HEK293T (cell line): ENCODE results near the gene S100A13.

Experiments
- CTCF ChIA-PET: fragments of 350-600 bp; formaldehyde crosslinking; extraction: SDS; loops from one replicate; lab custom pipeline; 2021; ENCODE audit warnings: antibody characterized with exemption, inconsistent platforms; lab: Yijun Ruan, JAX
- POLR2A ChIA-PET: fragments of 350-600 bp; formaldehyde crosslinking; extraction: SDS; loops from one replicate; lab custom pipeline; 2020; ENCODE audit warnings: antibody characterized with exemption, inconsistent platforms; lab: Yijun Ruan, JAX
- DNase-seq: peaks from one replicate; pipeline ENCODE4 v3.0.0; 2012; ENCODE audit warnings: mixed read lengths; ENCODE audit errors: extremely low spot score
- ARNT ChIP-seq: fragments of 450-650 bp; IDR thresholded peaks from 2 replicates; pipeline ENCODE4 v1.6.1; 2017; ENCODE audit warnings: mild to moderate bottlenecking
- BHLHE40 ChIP-seq: fragments of 450-650 bp; IDR thresholded peaks from 2 replicates; pipeline ENCODE4 v1.6.1; 2016; ENCODE audit warnings: mild to moderate bottlenecking, moderate library complexity, borderline replicate concordance
- CTBP1 ChIP-seq: fragments of 450-650 bp; IDR thresholded peaks from 2 replicates; pipeline ENCODE4 v1.6.1; 2016; ENCODE audit warnings: borderline replicate concordance
- ELF4 ChIP-seq: fragments of 450-650 bp; IDR thresholded peaks from 2 replicates; pipeline ENCODE4 v1.6.1; 2017; ENCODE audit warnings: antibody characterized with exemption
- FOXA1 ChIP-seq: fragments of 450-650 bp; IDR thresholded peaks from 2 replicates; pipeline ENCODE4 v1.6.1; 2016; ENCODE audit warnings: mild to moderate bottlenecking
- FOXK2 ChIP-seq: fragments of 450-650 bp; IDR thresholded peaks from 2 replicates; pipeline ENCODE4 v1.6.1; 2016; ENCODE audit warnings: mild to moderate bottlenecking
- FOXM1 ChIP-seq: fragments of 450-650 bp; IDR thresholded peaks from 2 replicates; pipeline ENCODE4 v1.6.1; 2017; ENCODE audit warnings: mild to moderate bottlenecking, borderline replicate concordance
- HDGF ChIP-seq: fragments of 450-650 bp; IDR thresholded peaks from 2 replicates; pipeline ENCODE4 v1.6.1; 2017; ENCODE audit warnings: antibody characterized with exemption, borderline replicate concordance
- L3MBTL2 ChIP-seq: fragments of 450-650 bp; conservative IDR thresholded peaks from 2 replicates; pipeline ENCODE4 v1.6.1; 2016; ENCODE audit warnings: mild to moderate bottlenecking
- LEF1 ChIP-seq: fragments of 450-650 bp; IDR thresholded peaks from 2 replicates; pipeline ENCODE4 v1.6.1; 2017; ENCODE audit warnings: mild to moderate bottlenecking, borderline replicate concordance
- NFRKB ChIP-seq: fragments of 450-650 bp; IDR thresholded peaks from 2 replicates; pipeline ENCODE4 v1.6.1; 2016; ENCODE audit warnings: mild to moderate bottlenecking, moderate library complexity
- SP1 ChIP-seq: fragments of 450-650 bp; IDR thresholded peaks from 2 replicates; pipeline ENCODE4 v1.6.1; 2017
- SUZ12 ChIP-seq: fragments of 450-650 bp; IDR thresholded peaks from 2 replicates; pipeline ENCODE4 v1.6.1; 2016; ENCODE audit warnings: mild to moderate bottlenecking
- TARDBP ChIP-seq: fragments of 450-650 bp; IDR thresholded peaks from 2 replicates; pipeline ENCODE4 v1.6.1; 2016
- ZNF384 ChIP-seq: fragments of 450-650 bp; IDR thresholded peaks from 2 replicates; pipeline ENCODE4 v1.6.1; 2016
- TF ChIP-seq, protein P1 (sequence below): fragments of 450-650 bp; IDR thresholded peaks from 2 replicates; pipeline ENCODE4 v1.6.1; 2016

S100A13 gene

DNA sequence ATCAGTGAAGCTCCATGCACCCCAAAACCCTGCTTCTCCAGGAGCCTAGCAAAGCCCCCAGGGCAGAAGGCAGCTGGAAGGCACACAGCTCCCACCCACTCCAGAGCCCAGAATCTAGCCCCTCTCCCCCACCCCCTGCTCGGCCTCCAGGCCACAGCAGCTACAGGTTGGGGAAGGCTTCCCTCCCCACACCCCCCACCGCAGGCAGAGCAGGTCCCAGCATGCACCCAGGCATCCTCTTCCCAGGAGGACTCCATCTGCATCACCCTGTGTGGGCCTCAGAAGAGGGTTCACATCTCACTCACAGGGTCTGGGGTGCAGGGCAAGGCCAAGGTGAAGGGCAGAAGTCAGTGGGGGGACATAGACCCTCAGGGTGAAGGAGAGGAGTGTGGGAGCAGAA is 11.9 kb downstream of the S100A13 start:
- ChIA-PET POLR2A (interaction anchor here (1.0 to 6.3 kb wide), 3 partner anchors 12 to 19 kb away, joined by 3 to 72 read pairs (median 28); partner anchors contain the start of genes CHTOP, S100A1 and S100A13), CTCF (interaction anchor here (0.6 to 2.8 kb wide), 2 partner anchors 12 to 182 kb away, joined by 3 to 27 read pairs; partner anchors contain the start of genes S100A1 and S100A13)
- DNase-seq, result no peak
- no peak for TF ChIP-seq FOXM1

DNA sequence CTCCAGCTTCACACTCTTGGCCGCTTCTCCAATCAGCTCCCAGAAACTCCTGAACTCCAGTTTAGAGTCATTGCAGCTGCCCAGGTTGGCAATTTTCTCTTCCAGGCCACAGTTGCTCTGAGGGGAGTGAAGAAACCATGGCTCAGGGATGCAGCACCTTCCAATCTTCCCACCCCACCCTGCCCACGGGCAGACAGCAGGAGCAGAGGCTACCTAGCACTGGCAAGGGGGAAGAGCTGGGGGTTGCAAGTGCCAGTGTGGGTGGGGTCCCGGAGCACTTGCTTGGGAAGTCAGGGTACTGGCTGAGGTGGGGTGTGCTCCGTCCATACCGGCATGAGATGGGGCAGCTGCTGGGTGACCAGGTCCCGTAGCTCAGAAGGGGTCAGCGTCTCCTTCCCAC is 12.4 kb downstream of the S100A13 start:
- POLR2A ChIA-PET, result interaction anchor here (0.9 to 6.3 kb wide), 3 partner anchors 9 to 19 kb away, joined by 4 to 72 read pairs (median 28); partner anchors contain the start of genes CHTOP, S100A1 and S100A13
- TF ChIP-seq FOXA1 (no peak), HDGF (no peak), FOXM1 (no peak), ARNT (no peak), SP1 (no peak), BHLHE40 (no peak), FOXK2 (no peak), ELF4 (no peak), TARDBP (no peak), NFRKB (no peak), LEF1 (no peak), CTBP1 (no peak), L3MBTL2 (no peak), SUZ12 (no peak), ZNF384 (no peak)
- TF ChIP-seq, protein P1, sequence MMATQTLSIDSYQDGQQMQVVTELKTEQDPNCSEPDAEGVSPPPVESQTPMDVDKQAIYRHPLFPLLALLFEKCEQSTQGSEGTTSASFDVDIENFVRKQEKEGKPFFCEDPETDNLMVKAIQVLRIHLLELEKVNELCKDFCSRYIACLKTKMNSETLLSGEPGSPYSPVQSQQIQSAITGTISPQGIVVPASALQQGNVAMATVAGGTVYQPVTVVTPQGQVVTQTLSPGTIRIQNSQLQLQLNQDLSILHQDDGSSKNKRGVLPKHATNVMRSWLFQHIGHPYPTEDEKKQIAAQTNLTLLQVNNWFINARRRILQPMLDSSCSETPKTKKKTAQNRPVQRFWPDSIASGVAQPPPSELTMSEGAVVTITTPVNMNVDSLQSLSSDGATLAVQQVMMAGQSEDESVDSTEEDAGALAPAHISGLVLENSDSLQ, result no peak
- DNase-seq, result no peak
- CTCF ChIA-PET, result interaction anchor here (0.6 to 2.8 kb wide), 2 partner anchors 13 to 182 kb away, joined by 3 to 27 read pairs; partner anchors contain the start of genes S100A1 and S100A13

DNA sequence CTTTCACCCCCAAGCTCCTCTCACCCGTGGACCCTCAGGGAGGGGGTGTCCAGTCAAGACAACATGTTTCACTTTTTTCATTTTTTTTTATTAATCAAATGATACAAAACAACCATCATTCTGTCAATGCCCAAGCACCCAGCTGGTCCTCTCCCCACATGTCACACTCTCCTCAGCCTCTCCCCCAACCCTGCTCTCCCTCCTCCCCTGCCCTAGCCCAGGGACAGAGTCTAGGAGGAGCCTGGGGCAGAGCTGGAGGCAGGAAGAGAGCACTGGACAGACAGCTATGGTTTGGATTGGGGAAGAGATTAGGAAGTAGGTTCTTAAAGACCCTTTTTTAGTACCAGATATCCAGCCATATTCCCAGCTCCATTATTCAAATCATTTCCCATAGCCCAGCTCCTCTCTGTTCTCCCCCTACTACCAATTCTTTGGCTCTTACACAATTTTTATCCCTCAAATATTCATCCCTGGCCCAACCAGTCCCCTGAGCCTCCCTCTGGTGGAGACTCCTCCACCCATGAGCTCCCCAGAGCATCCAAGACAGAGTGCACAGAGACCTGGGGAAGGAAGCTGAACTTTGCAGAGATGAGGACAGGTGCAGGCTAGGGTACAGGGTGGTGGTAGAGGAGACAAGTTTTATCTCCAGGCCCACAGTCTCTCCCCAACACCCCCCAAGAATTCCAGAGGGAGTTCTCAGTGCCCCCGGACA is 13.0 kb downstream of the S100A13 start:
- TF ChIP-seq, protein P1, result no peak
- TF ChIP-seq FOXM1 (no peak), FOXA1 (no peak), CTBP1 (no peak), TARDBP (no peak)
- ChIA-PET POLR2A (interaction anchor here (0.9 to 6.3 kb wide), 3 partner anchors 9 to 20 kb away, joined by 4 to 72 read pairs (median 28); partner anchors contain the start of genes CHTOP, S100A1 and S100A13), CTCF (interaction anchor here (0.6 to 2.8 kb wide), 2 partner anchors 13 to 181 kb away, joined by 3 to 27 read pairs; partner anchors contain the start of genes S100A1 and S100A13)
- DNase-seq, result no peak

DNA sequence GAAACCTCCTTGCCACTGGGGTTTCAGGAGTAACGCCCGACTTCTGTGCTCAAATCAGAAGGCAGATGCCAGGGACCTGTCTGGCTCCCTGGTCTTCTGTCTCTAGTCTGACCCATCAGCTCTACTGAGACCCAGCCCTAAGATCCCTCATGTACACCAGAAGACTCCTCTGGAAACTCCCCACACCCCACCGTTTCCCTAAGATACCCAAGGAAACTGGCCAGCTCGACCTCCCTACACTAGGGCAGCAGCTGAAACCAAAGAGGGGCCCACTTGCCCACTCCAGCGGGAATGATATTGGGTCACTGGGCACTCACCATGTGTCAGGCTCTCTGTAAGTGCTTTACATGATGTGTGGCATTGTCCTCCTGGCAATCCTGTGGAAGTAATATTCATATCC is 13.9 kb downstream of the S100A13 start:
- ChIA-PET POLR2A (interaction anchor here (1.9 to 6.3 kb wide), 3 partner anchors 14 to 21 kb away, joined by 25 to 72 read pairs (median 31); partner anchors contain the start of genes CHTOP, S100A1 and S100A13), CTCF (interaction anchor here (1.0 kb wide), 1 partner anchor 103 kb away, joined by 3 read pairs; no protein-coding TSS in a partner anchor)
- no peak for DNase-seq
- TF ChIP-seq CTBP1 (no peak), FOXA1 (no peak), FOXK2 (no peak), LEF1 (no peak), ZNF384 (no peak), HDGF (no peak), TARDBP (no peak), SUZ12 (no peak), BHLHE40 (no peak), ARNT (no peak), L3MBTL2 (no peak)
- TF ChIP-seq, protein P1, result no peak

DNA sequence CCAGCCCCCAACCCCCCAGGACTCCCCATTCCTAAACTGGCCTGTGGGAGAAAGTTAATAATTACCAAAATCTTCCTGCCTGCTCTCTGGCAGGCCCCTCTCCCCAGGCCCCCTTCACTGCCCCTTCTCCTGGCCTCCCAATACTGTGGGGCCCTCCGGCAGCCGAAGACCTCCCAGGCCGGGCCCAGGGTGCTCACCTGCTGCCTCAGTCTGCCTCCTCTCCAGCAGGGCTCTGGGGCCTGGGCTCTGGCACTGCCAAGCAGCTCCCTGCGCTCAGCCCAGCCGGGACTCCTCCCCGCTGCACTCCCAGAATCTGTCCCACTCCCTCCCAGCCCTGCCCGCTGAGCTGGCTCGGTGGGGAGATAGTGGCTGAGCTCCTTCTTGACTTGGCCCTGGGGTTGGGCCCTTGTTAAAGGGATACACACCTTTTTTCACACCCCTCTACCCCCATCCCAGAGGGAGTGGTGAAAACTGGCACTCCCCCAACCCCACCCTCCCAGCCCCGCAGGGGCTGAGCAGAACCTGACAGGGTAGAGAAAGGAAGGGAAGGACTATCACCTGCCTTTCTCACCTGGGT is 14.5 kb downstream of the S100A13 start, which contains the start of gene S100A16:
TSS of gene S100A16 (minus strand) at position 383 of the 577 bp plus-strand sequence. CDS start 4,986 bp downstream, outside the sequence.
- no peak for TF ChIP-seq FOXA1
- TF ChIP-seq ARNT, result no peak
- TF ChIP-seq ZNF384, result no peak
- TF ChIP-seq, protein P1, result no peak
- TF ChIP-seq SUZ12, result no peak
- TF ChIP-seq CTBP1, result no peak
- no peak for TF ChIP-seq ELF4
- no peak for TF ChIP-seq LEF1
- no peak for TF ChIP-seq TARDBP
- TF ChIP-seq SP1, result no peak
- TF ChIP-seq L3MBTL2, result no peak
- no peak for TF ChIP-seq NFRKB
- TF ChIP-seq FOXM1, result no peak
- ChIA-PET POLR2A (interaction anchor here (1.9 to 3.7 kb wide), 2 partner anchors 14 to 22 kb away, joined by 25 to 31 read pairs; partner anchors contain the start of genes CHTOP, S100A1 and S100A13), CTCF (interaction anchor here (1.0 to 1.5 kb wide), 2 partner anchors 15 to 102 kb away, joined by 3 to 14 read pairs; partner anchors contain the start of gene S100A13)
- DNase-seq, result no peak
